Testis (tissue), 3 donors: ENCODE results near the gene TTC7B. TPM values are rescaled to one million over a fixed set of nuclear protein-coding genes. Genes with fewer than 3 reads are reported as not detected.

ENCODE experiments used
- DNase-seq: peaks from one replicate; pipeline ENCODE4 v3.0.0-alpha.2; 2019
- H3K27ac ChIP-seq, 2 donors: fragments of 200-600 bp; sonication (generic); one replicate each; pipeline ENCODE4 v1.5.1; 2019
- H3K27me3 ChIP-seq: fragments of 200-600 bp; sonication (generic); one replicate; pipeline ENCODE4 v1.5.1; 2019
- H3K36me3 ChIP-seq: fragments of 200-600 bp; sonication (generic); one replicate; pipeline ENCODE4 v1.5.1; 2017; ENCODE audit warnings: low read depth; ENCODE audit errors: missing control alignments
- H3K4me1 ChIP-seq: fragments of 200-600 bp; sonication (generic); one replicate; pipeline ENCODE4 v1.5.1; 2019
- H3K4me3 ChIP-seq, 2 donors: fragments of 200-600 bp; sonication (generic); one replicate each; pipeline ENCODE4 v1.5.1; 2017 to 2019
- H3K9me3 ChIP-seq: fragments of 200-600 bp; sonication (generic); one replicate; pipeline ENCODE4 v1.5.1; 2017
- CTCF ChIP-seq, 3 experiments: fragments of 450-650 bp in 2 of 3; fragments of 200-600 bp in 1 of 3; sonication (generic) in 1 of 3; IDR thresholded peaks; one replicate each; pipeline ENCODE4 v1.5.1; 2016 to 2019; ENCODE audit warnings: antibody characterized with exemption in 3 of 3, mild to moderate bottlenecking in 2 of 3, moderate library complexity in 1 of 3
- POLR2A ChIP-seq: fragments of 450-650 bp; IDR thresholded peaks from one replicate; pipeline ENCODE4 v1.6.1; 2017; ENCODE audit warnings: antibody characterized with exemption, mild to moderate bottlenecking, moderate library complexity
- WGBS, 2 donors: methylation state at CpG; one replicate each; pipeline ENCODE4 v1.1.5; 2018; 5-methylcytosine and 5-hydroxymethylcytosine counted together
- intact Hi-C: fragments of 100-400 bp; cut with DNase I; formaldehyde crosslinking; loops from one replicate; pipeline ENCODE4 v1.15.1; 2023; ENCODE audit warnings: low total_unique reads
- polyA plus RNA-seq: library from polyadenylated mRNA; stranded (reverse); fragments of 350-450 nt; fragmentation: Illumina TruSeq; extraction: RNeasy Lipid Tissue Mini Kit (QIAGEN cat#74804); gene quantifications from one replicate; pipeline ENCODE4 v1.2.3, GENCODE V29; 2014; ENCODE audit warnings: low read depth, low replicate concordance; ENCODE audit not compliant: insufficient read depth
- total RNA-seq, 2 donors: library from RNA; depleted of rRNA; stranded (reverse); fragments of >200 nt; gene quantifications; one replicate each; pipeline ENCODE4 v1.2.3, GENCODE V29; 2016

The TTC7B gene
- total and polyA plus RNA-seq, 3 donors from 2014 or later, result 11.3 to 17.0 (median 12.1) TPM

DNA sequence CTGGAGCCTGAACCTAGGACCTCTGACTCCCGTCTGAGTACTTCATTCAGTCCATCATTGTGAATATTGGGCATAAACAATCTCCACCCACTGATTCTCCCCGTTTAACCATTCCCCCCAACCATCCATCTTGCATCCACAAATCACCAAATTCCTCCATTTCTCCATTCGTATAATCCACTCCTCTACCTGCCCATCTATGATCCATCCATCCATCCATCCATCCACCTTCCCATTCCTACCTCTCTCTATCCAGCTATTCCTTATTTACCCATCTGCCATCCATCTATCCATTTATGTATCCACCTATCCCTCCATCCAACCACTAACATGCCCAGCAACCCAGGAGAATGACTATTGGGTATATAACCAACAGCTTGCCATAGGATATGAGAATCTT lies 331.9 kb downstream of the TTC7B start:
- WGBS, 2 donors, result 84 to 94% methylated on average over 3 of the region's 3 CpGs
- DNase-seq, result no peak
- intact Hi-C loops, result no loop called here
- Histone ChIP-seq H3K9me3 (no peaks in the 10 kb centered on the region), H3K4me3 (no peak overlapping the region), H3K27me3 (no peaks in the 10 kb centered on the region), H3K27ac (no peak overlapping the region), H3K36me3 (no peaks in the 10 kb centered on the region), H3K4me1 (peaks cover 5% of the 10 kb centered on the region)
- TF ChIP-seq POLR2A (no peak), CTCF (IDR thresholded peaks at IDR 0.05) (no peak)

GRCh38 chr14:90483571-90483974 lies 332.7 kb downstream of the TTC7B start:
- peaks cover 5% of the 10 kb centered on the region for H3K4me1 ChIP-seq
- no peaks in the 10 kb centered on the region for H3K36me3 ChIP-seq
- no peak for DNase-seq
- no peak overlapping the region for H3K27ac ChIP-seq
- H3K9me3 ChIP-seq, result no peaks in the 10 kb centered on the region
- TF ChIP-seq CTCF (IDR thresholded peaks at IDR 0.05), result no peak
- TF ChIP-seq POLR2A, result no peak
- intact Hi-C loops, result no loop called here
- H3K27me3 ChIP-seq, result no peaks in the 10 kb centered on the region
- WGBS, 2 donors, result 62% methylated on average over 10 to 11 of the region's 11 CpGs
- H3K4me3 ChIP-seq, result no peak overlapping the region

GRCh38 chr14:90483117-90483516 lies 333.1 kb downstream of the TTC7B start:
- Histone ChIP-seq H3K4me3 (no peak overlapping the region), H3K36me3 (no peaks in the 10 kb centered on the region), H3K4me1 (peaks cover 5% of the 10 kb centered on the region), H3K27ac (no peak overlapping the region), H3K9me3 (no peaks in the 10 kb centered on the region), H3K27me3 (no peaks in the 10 kb centered on the region)
- no peak for DNase-seq
- TF ChIP-seq CTCF (IDR thresholded peaks at IDR 0.05) (no peak), POLR2A (no peak)
- WGBS, 2 donors, result 86 to 98% methylated on average over 2 of the region's 2 CpGs
- intact Hi-C loops, result no loop called here

DNA sequence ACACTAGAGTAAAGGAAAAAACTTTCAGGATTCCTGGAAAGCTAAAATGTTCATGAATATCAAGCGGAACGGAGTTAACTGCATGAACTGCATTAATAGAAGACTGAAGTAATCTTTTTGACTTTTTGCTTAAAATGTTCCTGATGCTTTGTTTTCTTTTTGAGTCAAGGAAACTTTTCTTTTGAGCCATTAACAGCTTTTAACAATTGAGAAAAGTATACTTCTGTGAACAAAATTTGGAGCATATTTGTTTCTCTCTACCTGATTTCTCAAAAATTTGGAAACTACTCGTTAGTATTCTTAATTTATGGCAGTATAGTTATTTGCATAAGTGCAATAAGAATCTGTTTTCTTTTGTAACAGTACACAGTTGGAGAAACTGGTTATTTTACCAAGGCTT lies 340.9 kb downstream of the TTC7B start:
- 84 to 94% methylated on average over 3 of the region's 3 CpGs for WGBS, 2 donors
- Histone ChIP-seq H3K9me3 (no peaks in the 10 kb centered on the region), H3K4me3 (no peak overlapping the region), H3K27me3 (no peaks in the 10 kb centered on the region), H3K27ac (no peak overlapping the region), H3K4me1 (no peaks in the 10 kb centered on the region), H3K36me3 (no peaks in the 10 kb centered on the region)
- no peak for DNase-seq
- TF ChIP-seq POLR2A (no peak), CTCF (IDR thresholded peaks at IDR 0.05) (no peak)
- intact Hi-C loops, result no loop called here

Other genes with a start within 250 kb of the TTC7B start
- gene RPS6KA5, start 244.2 kb upstream of the TTC7B start, total RNA-seq, result 10 to 100 TPM in 1 of 2 donors, 1 to 10 TPM in 1; 9.4 to 11.0 TPM
- 6.4 TPM for gene RPS6KA5, start 244.2 kb upstream of the TTC7B start, polyA plus RNA-seq